ENCODE results near the gene MEGF6.

DNA sequence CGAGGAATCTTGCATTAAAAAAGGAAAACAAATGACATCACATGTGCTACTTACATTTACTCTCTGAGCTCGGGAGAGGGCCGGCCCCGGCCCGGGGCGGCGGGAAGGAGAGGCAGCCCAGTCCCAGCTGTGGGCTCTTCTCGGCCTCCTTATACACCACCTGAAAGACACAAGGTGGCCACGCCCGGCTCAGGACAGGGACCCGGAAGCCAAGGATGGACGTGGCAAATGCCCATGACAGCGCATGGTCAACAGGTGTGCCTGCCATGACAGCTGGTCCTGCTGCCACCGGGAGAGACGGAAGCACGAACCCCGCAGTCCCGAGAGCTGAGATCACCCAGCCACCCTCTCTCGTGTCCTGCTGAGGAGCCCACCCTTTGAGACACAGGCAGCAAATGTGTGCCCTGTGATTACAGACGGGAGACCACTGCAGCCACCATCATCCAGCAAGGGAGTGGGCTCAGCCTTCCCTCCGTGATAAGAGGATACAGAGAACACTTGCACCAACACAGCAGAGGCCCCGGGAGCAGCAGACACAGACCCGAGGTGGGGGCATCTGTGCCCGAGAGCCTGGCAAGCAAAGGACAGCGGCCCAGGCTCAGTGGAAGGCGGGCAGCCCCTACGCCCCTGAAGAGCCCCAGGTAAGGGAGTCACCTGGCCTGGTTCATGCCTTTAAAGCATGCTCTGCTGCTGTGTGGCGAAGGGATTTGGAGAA lies 22.2 kb upstream of the MEGF6 start:
- TF ChIP-seq, protein P1, sequence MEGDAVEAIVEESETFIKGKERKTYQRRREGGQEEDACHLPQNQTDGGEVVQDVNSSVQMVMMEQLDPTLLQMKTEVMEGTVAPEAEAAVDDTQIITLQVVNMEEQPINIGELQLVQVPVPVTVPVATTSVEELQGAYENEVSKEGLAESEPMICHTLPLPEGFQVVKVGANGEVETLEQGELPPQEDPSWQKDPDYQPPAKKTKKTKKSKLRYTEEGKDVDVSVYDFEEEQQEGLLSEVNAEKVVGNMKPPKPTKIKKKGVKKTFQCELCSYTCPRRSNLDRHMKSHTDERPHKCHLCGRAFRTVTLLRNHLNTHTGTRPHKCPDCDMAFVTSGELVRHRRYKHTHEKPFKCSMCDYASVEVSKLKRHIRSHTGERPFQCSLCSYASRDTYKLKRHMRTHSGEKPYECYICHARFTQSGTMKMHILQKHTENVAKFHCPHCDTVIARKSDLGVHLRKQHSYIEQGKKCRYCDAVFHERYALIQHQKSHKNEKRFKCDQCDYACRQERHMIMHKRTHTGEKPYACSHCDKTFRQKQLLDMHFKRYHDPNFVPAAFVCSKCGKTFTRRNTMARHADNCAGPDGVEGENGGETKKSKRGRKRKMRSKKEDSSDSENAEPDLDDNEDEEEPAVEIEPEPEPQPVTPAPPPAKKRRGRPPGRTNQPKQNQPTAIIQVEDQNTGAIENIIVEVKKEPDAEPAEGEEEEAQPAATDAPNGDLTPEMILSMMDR (IDR thresholded peaks at IDR 0.05; ENCODE audit: low read depth, low read length): no peak
- TF ChIP-seq EZH2phosphoT487 (IDR thresholded peaks at IDR 0.05; ENCODE audit: low read depth): no peak

All from OCI-LY3 (cell line).